ENCODE data around the gene SULT4A1.

Gene SULT4A1

DNA sequence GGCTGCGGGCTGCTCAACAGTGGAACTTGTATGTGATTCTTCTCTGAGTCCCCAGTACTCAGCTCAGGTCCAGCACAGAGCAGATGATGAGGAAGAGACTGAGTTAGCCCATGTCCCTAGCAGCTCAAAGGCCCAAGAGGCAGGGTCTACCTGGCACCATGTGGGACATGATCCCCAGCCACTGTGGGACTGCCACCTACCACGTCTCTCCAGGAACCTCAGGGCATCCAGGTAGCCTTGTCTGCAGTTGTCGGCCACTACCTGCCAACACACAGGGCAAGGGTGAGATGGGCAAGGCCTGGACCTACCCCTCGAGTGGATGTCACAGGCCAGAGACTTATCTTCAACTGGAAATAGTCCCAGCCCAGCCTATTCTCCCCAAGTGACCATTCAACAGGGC, 25.1 kb upstream of the SULT4A1 start:
- TF ChIP-seq, protein P1, sequence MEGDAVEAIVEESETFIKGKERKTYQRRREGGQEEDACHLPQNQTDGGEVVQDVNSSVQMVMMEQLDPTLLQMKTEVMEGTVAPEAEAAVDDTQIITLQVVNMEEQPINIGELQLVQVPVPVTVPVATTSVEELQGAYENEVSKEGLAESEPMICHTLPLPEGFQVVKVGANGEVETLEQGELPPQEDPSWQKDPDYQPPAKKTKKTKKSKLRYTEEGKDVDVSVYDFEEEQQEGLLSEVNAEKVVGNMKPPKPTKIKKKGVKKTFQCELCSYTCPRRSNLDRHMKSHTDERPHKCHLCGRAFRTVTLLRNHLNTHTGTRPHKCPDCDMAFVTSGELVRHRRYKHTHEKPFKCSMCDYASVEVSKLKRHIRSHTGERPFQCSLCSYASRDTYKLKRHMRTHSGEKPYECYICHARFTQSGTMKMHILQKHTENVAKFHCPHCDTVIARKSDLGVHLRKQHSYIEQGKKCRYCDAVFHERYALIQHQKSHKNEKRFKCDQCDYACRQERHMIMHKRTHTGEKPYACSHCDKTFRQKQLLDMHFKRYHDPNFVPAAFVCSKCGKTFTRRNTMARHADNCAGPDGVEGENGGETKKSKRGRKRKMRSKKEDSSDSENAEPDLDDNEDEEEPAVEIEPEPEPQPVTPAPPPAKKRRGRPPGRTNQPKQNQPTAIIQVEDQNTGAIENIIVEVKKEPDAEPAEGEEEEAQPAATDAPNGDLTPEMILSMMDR (conservative IDR thresholded peaks at IDR 0.05; ENCODE audit: low read depth, low read length), result no peak
- no peak for DNase-seq (ENCODE audit: low read depth)
- no peak overlapping the region for H3K4me3 ChIP-seq (ENCODE audit: low read depth, low read length)

DNA sequence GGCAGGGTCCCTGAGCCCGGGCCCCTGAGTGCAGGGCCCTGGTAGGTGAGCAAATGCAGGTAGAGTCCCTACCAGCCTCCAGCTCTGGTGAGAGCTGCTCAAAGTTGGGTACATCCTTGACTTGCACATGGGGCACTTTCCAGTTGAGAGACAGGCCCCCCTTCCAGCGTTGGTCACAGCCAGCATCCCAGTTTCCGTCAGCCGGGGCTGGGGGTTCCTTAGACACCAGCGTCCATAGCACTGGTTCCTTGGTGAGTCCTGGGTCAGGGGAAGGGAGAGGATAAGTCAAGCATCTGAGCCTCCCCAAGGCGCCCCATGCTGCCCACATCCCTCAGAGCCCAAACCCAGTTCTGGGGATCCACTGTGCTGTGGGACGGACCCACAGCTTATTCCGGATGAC, 23.9 kb upstream of the SULT4A1 start:
- H3K4me3 ChIP-seq (ENCODE audit: low read depth, low read length), result no peak overlapping the region
- TF ChIP-seq, protein P1 (conservative IDR thresholded peaks at IDR 0.05; ENCODE audit: low read depth, low read length), result no peak
- DNase-seq (ENCODE audit: low read depth), result no peak

- no peak overlapping the region for H3K4me3 ChIP-seq (ENCODE audit: low read depth, low read length)
- no peak for DNase-seq (ENCODE audit: low read depth)
- TF ChIP-seq, protein P1 (conservative IDR thresholded peaks at IDR 0.05; ENCODE audit: low read depth, low read length), result no peak
Measured at GRCh38 chr22:43885786-43886185, 23.5 kb upstream of the SULT4A1 start.

GRCh38 chr22:43885319-43885671, 23.0 kb upstream of the SULT4A1 start:
- H3K4me3 ChIP-seq (ENCODE audit: low read depth, low read length), result no peak overlapping the region
- DNase-seq (ENCODE audit: low read depth), result no peak
- TF ChIP-seq, protein P1 (conservative IDR thresholded peaks at IDR 0.05; ENCODE audit: low read depth, low read length), result no peak

- DNase-seq (ENCODE audit: low read depth), result peak; percentile 52
- TF ChIP-seq, protein P1 (conservative IDR thresholded peaks at IDR 0.05; ENCODE audit: low read depth, low read length), result peak; percentile 88
- no peak overlapping the region for H3K4me3 ChIP-seq (ENCODE audit: low read depth, low read length)
Measured at GRCh38 chr22:43884600-43885318, 22.4 kb upstream of the SULT4A1 start.

GRCh38 chr22:43883719-43884415, 21.6 kb upstream of the SULT4A1 start:
- H3K4me3 ChIP-seq (ENCODE audit: low read depth, low read length), result no peak overlapping the region
- no peak for DNase-seq (ENCODE audit: low read depth)
- TF ChIP-seq, protein P1 (conservative IDR thresholded peaks at IDR 0.05; ENCODE audit: low read depth, low read length), result no peak

Data from choroid plexus epithelial cell (primary cell).